ENCODE results near the gene SENP5.

SENP5 gene

DNA sequence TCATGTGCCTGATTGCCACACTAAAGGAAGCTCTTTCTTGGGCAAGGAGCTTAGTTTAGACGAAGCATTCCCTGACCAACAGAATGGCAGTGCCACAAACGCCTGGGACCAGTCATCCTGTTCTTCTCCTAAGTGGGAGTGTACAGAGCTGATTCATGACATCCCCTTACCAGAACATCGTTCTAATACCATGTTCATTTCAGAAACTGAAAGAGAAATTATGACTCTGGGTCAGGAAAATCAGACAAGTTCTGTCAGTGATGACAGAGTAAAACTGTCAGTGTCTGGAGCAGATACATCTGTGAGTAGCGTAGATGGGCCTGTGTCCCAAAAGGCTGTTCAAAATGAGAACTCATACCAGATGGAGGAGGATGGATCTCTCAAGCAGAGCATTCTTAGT lies 18.4 kb downstream of the SENP5 start:
- no peak for DNase-seq

DNA sequence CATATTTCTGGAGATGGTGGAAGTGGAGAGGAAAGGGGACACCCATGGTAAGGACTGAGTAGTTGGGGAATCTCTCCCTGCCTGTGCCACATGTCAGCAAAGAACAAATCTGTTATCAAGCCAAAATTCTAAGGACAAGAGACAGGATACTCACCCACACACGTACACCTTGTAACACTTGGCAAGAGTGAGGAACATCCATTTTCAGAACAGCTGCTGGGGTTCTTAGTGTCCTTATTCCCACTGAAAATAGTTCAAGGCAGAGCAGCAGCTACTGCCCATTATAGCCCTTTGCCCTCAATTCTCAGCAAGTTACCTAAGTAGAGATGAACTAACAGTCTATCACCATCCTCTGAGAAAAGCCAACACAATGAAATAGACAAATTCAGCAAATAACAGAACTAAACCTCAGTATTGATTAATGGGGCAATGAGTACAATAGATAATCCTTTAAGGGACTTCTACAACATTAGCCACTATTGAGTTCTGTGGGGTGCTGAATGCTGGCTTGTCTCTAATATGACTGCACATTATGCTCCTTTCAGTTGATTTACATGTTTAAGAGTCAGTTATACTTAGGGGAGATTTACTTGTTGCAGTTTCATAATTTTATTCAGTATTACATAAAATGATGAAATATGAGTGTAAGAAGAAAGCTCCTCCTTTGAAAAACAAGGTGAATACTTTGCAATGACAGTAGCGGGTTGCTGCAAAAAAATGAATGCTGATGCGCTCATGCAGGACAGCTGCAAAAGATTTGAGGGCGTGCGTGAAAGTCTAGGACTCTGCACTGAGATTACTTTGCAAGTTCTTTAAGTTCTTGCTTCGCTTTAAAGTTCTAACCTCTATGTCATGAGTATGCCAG lies 22.4 kb downstream of the SENP5 start:
- no peak for DNase-seq

DNA sequence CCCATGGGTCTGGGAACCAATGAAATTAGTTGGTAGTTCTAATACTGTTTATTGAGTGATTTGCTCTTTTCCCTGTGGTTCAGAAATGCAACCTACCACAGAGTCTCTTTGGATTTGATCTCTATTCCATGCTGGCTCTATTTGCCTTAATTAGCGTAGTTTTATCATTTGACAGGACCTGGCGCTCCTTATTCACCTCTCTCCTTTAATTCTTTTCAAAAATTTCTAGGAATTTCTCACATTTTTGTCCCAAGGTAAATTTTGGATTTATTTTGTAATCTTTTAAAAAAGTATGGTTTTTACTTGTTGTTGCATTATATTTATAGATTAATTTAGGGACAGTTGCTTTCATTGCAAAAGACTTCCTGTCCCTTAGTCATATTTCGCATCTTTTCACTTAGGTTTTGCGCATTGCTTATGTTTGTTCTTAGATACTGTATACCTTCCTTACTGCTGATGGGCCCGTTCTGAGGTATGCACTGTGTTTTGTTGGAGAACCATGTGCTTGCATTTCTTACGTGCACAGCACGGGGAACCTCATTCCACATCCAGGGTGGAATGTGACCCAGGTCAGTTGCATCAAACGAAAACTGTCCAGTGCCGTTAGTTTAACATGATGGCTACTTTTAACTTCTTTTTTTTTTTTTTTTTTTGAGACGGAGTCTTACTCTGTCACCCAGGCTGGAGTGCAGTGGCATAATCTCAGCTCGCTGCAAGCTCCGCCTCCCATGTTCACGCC lies 27.0 kb downstream of the SENP5 start:
- no peak for DNase-seq

DNA sequence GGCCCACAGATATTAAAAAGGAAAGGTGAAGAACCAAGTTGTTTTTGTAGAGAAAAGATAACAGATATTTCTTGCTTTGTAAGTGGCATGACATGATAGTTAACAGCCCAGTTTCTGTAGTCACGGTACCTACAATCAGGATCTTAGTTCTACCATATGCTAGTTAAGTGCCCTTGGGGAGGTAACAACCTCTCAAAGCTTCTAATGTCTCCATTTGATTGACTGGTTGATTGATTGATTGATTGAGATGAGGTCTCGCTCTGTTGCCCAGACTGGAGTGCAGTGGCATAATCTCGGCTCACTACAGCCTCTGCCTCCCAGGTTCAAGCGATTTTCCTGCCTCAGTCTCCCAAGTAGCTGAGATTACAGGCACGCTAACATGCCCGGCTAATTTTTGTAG lies 28.5 kb downstream of the SENP5 start:
- no peak for DNase-seq

DNA sequence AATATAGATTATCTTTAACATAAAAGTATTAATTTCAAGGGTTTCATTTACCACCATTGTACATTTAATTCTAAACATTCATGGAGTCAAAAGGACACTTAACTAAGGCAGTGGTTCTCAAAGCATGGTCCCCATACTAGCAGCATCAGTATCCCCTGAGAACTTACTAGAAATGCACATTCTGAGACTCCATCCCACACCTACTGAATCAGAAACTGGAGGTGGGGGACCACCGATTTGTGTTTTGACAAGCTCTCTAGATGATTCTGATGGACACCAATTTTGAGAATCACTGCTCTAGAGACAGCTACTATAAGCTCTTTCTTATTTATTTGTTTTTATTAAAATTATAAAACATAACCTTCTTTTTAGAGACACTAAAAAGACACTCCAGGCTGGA lies 34.0 kb downstream of the SENP5 start:
- DNase-seq: no peak

DNA sequence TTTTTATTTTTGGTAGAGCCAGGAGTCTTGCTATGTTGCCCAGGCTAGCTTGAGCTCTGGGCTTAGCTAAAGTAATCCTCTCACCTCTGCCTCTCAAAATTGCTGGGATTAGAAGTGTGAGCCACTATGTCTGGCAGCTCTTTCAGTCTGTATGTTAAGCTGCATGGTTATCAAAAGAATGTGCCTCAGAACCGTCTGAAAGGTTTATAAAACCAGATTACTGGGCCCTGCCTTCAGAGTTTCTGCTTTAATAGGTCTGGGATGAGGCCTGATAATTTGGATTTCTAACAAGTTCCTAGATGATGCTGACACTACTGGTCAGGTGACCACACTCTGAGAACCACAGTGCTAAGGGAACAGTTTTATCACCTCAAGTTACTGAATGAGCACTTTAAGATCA lies 34.6 kb downstream of the SENP5 start:
- DNase-seq: no peak

DNA sequence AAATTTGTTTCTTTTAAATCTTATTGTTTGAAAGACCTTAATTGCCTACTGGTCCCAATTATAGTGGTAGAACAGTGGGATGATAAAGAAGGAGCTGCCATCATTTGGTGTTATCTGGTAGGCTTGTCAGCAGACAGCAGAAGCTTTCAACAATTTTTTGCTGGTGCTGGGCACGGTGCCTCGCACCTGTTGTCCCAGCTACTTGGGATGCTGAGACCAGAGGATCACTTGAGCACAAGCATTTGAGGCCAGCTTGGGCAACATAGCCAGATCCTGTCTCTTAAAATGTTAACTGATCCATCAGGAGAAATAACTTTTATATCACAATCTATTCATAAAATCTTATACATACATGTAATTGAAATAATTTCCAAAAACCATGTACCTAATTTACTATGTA lies 36.0 kb downstream of the SENP5 start:
- no peak for DNase-seq

DNA sequence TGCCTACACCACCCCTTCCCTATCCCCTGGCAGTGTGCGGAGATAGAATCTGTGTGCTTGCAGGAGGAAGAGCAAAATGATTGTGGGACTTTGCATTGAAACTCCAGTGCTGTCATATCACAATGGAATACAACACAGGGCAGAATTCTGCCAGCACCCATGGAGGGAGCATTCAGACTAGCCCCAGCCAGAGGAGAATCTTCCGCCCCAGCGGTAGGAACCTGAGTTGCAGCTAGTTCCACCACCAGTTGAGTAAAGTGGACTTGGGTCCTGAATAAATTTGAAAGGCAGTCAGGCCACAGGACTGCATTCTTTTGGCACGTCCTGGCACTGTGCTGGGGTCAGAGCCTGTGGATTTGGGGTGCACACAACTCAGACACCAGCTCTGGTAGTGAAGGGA lies 47.1 kb downstream of the SENP5 start:
- no peak for DNase-seq

DNA sequence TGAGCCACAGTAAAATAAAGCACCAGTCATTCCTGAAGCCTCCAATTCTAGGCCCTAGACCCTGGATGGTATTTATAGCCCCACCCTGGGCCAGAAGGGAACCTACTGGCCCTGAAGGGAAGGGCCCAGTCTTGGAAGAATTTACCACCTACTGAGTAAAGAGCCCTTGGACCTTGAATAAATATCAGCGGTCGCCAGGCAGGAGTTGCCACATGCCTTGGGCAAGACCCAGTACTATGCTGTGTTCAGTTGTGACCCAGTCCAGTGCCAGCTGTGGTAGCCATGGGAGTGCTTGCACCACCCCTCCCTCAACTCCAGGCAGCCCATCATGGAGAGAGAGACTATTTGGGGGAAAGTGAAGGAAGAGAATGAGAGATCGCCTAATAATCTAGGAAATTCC lies 47.7 kb downstream of the SENP5 start:
- DNase-seq: no peak

DNA sequence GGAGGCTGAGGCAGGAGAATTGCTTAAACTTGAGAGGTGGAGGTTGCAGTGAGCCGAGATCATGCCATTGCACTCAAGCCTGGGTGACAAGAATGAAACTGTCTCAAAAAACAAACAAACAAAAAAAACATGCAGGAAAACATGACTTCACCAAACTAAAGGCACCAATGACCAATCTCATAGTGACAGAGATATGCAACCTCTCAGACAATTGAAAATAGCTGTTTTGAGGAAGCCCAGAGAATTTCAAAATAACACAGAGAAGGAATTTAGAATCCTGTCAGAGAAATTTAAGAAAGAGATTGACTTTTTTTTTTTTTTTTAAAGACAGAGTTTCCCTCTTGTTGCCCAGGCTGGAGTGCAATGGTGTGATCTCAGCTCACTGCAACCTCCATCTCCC lies 48.5 kb downstream of the SENP5 start:
- DNase-seq: no peak

DNA sequence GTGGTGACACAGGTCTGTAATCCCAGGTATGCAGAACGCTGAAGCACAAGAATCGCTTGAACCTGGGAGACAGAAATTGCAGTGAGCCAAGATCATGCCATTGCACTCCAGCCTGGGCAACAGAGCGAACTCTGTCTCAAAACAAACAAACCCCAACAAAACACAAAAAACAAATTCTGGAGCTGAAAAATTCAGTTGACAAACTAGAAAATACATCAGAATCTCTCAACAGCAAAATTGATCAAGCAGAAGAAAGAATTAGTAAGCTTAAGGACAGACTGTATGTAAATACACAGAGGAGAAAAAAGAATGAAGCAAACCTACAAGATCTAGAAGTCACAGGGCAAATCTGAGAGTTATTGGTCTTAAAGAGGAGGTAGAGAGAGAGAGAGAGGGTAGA lies 49.3 kb downstream of the SENP5 start:
- no peak for DNase-seq

DNA sequence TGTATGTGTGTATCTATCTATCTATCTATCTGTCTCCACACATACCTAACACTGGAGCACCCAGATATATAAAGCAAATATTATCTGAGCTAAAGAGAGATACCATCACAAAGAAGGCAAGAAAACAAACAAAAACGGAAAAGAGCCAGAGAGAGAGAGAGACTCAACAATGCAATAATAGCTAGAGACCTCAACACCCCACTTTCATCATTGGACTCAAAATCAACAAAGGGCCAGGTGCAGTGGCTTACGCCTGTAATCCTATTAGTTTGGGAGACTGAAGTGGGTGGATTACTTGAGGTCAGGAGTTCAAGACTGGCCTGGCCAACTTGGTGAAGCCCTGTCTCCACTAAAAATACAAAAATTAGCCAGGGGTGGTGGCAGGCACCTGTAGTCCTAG lies 51.2 kb downstream of the SENP5 start:
- no peak for DNase-seq

DNA sequence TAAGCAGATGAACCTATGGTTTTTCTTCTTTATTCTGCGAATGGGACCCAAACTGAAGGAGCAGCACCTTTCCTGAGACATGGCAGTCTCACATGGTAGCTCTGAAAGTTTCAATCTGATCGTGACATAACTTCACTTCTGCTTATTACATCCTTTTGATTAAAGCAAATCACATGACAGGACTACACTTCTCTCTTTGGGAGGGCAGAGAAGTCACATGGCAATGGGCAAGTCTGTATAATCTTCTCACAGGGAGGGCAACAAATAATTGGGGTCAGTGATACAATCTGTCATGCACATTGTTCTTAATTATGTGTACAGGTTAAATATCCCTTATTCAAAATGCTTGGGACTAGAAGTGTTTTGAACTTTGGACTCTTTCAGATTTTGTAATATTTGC lies 53.0 kb downstream of the SENP5 start:
- DNase-seq: no peak

DNA sequence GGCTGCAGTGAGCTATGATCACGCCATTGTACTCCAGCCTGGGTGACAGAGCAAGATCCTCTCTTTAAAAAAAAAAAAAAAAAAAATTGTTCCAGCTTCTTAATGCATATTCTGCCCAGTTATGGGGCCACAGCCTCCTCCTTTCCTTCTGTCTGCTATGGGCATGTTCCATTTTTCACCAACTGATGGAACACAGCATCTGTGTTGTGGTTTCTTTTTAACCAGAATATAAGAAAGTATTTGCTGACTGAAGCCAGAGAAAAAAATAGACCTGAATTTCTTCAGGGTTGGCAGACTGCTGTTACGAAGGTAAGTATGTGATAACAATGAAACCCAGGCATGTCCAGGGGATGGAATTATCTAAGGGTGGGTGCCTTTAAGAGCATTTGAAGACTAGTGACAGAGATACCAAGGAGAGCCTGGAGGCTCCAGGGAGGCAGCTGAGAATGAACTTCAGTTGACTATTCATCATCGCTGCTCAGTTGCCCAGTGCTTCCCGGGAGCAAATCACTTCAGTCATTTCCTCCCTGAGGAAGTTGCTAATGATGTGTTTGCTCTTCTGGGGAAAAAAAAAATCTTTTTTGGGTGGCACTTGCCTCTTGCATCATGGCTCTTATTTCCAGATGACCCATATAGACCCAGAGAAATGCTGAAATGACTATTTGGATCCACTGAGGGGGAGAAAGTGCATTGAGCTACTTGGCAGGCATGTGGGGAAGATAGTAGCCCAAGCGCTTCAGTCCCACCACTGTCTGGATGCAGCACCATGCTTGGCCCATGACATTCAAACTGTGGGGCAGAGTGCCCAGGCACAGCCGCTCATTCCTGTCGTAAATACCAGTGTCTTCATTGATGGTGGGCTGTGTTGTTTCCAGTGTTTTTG lies 60.1 kb downstream of the SENP5 start:
- DNase-seq: no peak

DNA sequence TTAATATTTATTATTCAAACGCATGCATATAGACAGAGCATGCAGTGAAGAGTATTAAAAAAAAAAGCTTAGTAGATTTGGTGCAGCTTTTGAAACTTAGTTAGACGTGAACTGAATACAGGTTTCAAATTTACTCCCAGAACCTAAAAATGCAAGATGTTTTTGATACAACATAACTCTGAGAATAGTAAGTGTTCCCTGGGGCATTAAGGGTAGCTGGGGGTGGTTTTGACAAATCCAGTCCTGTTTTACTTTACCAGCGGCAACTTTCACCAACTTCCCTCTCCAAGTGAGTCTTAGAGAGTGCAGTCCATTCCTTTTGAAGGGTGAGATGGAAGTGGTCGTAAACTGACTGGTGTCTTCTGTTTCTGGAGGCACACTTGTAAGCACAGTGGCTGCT lies 63.4 kb downstream of the SENP5 start:
- no peak for DNase-seq

DNA sequence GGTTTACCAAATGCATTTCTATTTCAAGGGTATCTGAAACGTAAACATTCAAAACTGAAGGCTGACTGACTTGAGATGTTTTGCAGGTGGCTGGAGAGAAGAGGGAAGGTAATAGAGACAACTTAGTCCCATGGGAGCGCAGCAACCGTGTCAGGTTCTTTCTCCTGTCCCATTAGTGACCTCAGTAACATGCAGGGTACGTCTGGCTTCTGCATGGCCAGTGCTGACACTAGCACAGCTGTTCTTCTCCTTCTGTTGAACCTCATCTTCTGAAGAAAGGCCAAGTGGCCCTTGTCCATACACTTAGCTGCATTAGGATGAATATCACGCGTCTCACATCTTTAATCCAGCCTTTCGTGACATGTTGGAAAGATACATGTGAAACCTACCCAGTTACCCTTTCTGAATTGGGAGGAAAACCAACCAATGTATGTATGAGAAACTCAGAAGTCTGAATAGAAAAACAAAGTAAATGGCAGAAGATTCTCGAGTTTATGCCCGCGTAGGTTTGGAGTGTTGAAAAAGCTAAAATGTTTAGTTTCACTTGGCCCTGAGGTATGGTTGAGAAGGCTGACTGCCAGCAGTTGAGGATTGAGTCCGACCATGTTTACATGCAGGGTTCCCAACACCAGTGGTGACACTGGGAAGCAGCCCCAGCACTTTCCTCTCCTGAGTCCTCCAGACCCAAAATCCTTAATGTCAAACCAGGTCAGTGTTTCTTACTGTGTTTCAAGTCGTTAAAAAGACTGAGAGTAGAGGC lies 64.3 kb downstream of the SENP5 start:
- DNase-seq: no peak

DNA sequence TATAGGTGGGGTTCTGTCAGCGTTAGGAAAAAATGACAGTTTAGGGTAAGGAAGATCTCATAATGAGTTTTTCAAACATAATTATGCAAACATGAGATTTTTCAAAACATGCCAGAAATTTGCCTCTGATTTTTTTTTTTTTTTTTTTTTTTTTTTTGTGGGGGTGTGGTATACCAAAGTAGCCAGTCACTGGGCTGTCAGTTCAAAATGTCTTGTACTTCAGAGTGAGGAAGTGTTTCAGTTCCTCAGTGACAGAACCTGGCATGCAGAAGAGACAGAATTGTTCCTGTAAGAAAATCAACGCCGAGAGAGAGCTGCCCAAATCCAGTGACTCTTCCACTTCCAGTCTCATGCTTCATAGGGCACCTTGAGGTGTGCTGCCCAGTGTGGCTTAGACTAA lies 64.9 kb downstream of the SENP5 start:
- DNase-seq: no peak

DNA sequence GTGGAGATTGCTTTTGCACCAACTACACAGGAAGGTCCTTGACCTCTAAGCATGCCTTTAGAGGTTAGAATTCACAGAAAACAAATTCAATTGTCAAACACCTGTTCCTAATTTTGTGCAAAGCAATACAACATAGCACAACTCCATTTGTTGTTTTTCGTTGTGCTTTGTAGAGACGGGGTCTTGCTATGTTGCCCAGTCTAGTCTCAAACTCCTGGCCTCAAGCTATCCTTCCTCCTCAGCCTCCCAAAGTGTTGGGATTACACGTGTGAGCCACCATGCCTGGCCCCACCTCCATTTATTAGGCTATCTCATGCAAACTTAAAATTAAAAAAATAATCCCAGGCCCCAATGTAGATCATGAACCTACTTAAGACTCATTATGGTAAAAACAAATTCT lies 68.6 kb downstream of the SENP5 start:
- DNase-seq: no peak

DNA sequence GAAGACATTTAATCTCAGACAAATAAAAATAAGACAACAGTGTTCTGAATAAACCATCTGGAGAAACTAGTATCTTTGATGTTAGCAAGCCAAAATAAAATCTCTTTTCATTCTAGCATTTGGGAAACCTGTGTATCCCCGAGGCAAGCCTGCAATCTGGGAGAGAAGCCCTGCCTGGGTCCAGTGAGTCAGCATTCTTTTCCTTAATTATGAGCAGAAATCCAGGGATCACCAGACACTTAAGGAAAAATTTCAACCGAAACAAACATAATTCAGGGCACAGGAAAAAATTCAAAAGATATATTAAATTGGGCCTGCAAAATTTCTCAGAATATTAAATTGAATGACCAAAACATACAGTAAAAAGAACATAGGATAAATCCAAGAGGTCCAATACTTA lies 70.4 kb downstream of the SENP5 start:
- DNase-seq: no peak

DNA sequence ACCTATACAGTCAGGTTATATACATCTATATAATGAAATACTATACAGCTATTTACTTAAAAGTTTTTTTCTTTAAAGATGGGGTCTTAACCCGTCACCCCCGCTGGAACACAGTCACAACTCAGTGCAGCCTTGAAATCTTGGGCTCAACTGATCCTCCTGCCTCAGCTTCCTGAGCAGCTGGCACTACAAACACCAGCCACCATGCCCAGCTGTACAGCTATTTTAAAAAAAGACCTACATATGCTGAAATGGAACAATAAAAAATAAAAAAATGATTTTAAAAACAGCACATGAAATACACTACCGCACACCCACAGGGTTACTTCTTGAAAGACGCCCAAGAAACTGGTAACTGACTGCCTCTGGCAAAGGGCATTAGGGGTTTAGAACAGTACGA lies 70.9 kb downstream of the SENP5 start:
- no peak for DNase-seq

DNA sequence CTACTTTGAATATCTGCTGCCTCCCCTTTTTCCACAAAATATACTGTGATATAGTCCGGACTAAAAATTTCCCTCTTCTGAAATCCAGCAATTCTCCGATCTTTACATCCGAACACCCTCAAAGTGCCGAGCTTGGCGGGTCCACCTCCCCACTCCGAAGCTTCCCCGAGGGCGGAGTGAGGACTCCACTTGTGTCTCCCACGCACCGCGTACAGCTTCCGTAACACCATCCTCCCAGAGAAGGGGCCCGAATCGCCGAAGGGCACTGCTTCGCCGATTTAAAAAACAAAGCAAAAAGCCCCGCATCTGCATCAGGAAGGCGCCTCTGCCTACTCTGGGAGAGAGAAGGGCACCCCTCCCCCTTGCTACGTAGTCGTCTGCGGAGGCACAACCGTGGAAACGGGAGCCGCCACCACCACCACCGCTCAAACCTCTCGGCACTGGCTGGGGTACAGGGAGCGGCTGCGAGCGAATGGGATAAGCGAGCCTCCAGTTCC lies 74.1 kb downstream of the SENP5 start:
- DNase-seq: peak; percentile 68

DNA sequence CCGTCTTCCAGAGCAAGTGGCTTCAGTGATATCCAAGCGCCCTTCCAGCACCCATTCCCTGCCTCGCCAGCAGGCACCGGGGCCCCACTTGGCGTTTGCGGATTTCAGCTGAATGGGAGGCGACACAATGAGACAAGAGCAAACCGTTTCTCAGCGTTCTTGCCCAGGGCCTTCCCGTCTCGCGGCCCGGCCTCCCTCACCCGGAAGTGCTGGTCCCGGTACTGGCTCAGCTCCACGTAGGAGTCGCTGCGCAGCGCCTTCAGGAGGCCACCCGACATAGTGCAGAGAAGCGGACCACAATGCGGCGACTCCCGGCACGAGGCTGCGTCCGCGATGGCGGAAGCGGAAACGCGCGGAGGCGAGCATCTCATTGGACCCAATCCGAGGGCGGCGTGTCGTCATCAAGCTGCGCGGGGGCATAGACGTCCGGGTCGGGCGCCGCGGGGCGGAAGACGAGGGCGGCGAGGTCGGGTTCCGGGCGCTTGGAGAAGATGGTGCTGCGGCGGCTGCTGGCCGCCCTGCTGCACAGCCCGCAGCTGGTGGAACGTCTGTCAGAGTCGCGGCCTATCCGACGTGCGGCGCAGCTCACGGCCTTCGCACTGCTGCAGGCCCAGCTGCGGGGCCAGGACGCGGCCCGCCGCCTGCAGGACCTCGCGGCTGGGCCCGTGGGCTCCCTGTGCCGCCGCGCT lies 74.7 kb downstream of the SENP5 start, which contains the start of gene NCBP2:
TSS of gene NCBP2 (minus strand) at position 303 of the 689 bp plus-strand sequence. CDS start at position 278, 25 bp downstream.
- peak; percentile 97 for DNase-seq

All from hematopoietic multipotent progenitor cell treated with erythropoietin and hydrocortisone succinate and interleukin-3 and kit ligand, for 8 days (in vitro differentiated cells).